Fibroblast of lung (primary cell): ENCODE results near the gene LRIF1.
"Not testable (repeated sequence)": the region's sequence is repeated elsewhere in the genome, so short reads cannot be mapped to it uniquely, and the experiment has no call there.

Experiments used
- EZH2 ChIP-seq: IDR thresholded peaks from 2 replicates; pipeline ENCODE4 v1.5.1; 2012; ENCODE audit warnings: low read length, control low read depth, mild to moderate bottlenecking; ENCODE audit errors: missing control alignments
- TF ChIP-seq, protein P1 (sequence below), 2 donors: IDR thresholded peaks in 1 of 2; conservative IDR thresholded peaks in 1 of 2; 1 replicate in 1 of 2; 2 replicates in 1 of 2; pipeline ENCODE4 v1.5.1; 2011 to 2012; ENCODE audit warnings: low read length in 2 of 2, control low read depth in 1 of 2, inconsistent platforms in 1 of 2, low read depth in 1 of 2, mild to moderate bottlenecking in 1 of 2

GRCh38 chr1:110991295-110991694, 27.6 kb upstream of the LRIF1 start:
- TF ChIP-seq, protein P1, sequence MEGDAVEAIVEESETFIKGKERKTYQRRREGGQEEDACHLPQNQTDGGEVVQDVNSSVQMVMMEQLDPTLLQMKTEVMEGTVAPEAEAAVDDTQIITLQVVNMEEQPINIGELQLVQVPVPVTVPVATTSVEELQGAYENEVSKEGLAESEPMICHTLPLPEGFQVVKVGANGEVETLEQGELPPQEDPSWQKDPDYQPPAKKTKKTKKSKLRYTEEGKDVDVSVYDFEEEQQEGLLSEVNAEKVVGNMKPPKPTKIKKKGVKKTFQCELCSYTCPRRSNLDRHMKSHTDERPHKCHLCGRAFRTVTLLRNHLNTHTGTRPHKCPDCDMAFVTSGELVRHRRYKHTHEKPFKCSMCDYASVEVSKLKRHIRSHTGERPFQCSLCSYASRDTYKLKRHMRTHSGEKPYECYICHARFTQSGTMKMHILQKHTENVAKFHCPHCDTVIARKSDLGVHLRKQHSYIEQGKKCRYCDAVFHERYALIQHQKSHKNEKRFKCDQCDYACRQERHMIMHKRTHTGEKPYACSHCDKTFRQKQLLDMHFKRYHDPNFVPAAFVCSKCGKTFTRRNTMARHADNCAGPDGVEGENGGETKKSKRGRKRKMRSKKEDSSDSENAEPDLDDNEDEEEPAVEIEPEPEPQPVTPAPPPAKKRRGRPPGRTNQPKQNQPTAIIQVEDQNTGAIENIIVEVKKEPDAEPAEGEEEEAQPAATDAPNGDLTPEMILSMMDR (conservative IDR thresholded peaks at IDR 0.05 in 1 of 2, IDR thresholded peaks at IDR 0.05 in 1 of 2; ENCODE audit: low read depth in 1 of 2, low read length in 2 of 2): not testable (repeated sequence)
- not testable (repeated sequence) for TF ChIP-seq EZH2
